Esophagus squamous epithelium (tissue), 5 donors: Measurements from ENCODE around the gene HNF4A. TPM values are rescaled to one million over a fixed set of nuclear protein-coding genes. Genes with fewer than 3 reads are reported as not detected.

Experiments used
- DNase-seq: peaks from one replicate; lab custom pipeline; 2025; lab: John Stamatoyannopoulos, UW
- H3K27ac ChIP-seq, 4 donors: fragments of 200-600 bp; sonication (generic); one replicate each; pipeline ENCODE4 v1.5.1; 2016 to 2019; ENCODE audit warnings: mild to moderate bottlenecking in 1 of 4
- H3K27me3 ChIP-seq, 4 donors: fragments of 200-600 bp; sonication (generic); 1 replicate in 3 of 4; 2 replicates in 1 of 4; pipeline versions ENCODE4 v1.5.1 to v1.6.0; 2017 to 2021; ENCODE audit warnings: antibody characterized with exemption in 1 of 4
- H3K36me3 ChIP-seq, 3 donors: fragments of 200-600 bp; sonication (generic); one replicate each; pipeline ENCODE4 v1.5.1; 2016 to 2019
- H3K4me1 ChIP-seq, 3 donors: fragments of 200-600 bp; sonication (generic); one replicate each; pipeline ENCODE4 v1.5.1; 2017 to 2019
- H3K4me3 ChIP-seq, 4 donors: fragments of 200-600 bp; sonication (generic); 1 replicate in 3 of 4; 2 replicates in 1 of 4; pipeline ENCODE4 v1.5.1; 2016 to 2019; ENCODE audit warnings: mild to moderate bottlenecking in 2 of 4, moderate library complexity in 1 of 4
- H3K9me3 ChIP-seq, 3 donors: fragments of 200-600 bp; sonication (generic); one replicate each; pipeline ENCODE4 v1.5.1; 2016 to 2019
- CTCF ChIP-seq, 6 experiments: fragments of 450-650 bp in 4 of 6; fragments of 200-600 bp in 2 of 6; sonication (generic) in 2 of 6; IDR thresholded peaks; one replicate each; pipeline ENCODE4 v1.5.1; 2016 to 2019; ENCODE audit warnings: antibody characterized with exemption in 6 of 6, mild to moderate bottlenecking in 4 of 6, moderate library complexity in 4 of 6
- POLR2A ChIP-seq, 4 donors: fragments of 450-650 bp; IDR thresholded peaks; one replicate each; pipeline ENCODE4 v1.6.1; 2017; ENCODE audit warnings: antibody characterized with exemption in 4 of 4, mild to moderate bottlenecking in 4 of 4, moderate library complexity in 3 of 4
- WGBS, 2 donors: methylation state at CpG; one replicate each; pipeline ENCODE4 v1.1.5; 2018; 5-methylcytosine and 5-hydroxymethylcytosine counted together
- intact Hi-C: fragments of 100-400 bp; cut with DNase I; formaldehyde crosslinking; loops from one replicate; pipeline ENCODE4 v1.15.0; 2022
- total RNA-seq, 4 donors: library from RNA; depleted of rRNA; stranded (reverse); fragments of >200 nt; gene quantifications; one replicate each; pipeline ENCODE4 v1.1.0, GENCODE V29; 2016
- donor health status: DM: yes; HTN: yes; CAD: no.

Gene HNF4A
- total RNA-seq, 4 donors from 2014 or later, result not detected

GRCh38 chr20:44433751-44434538 is 78.4 kb downstream of the HNF4A start:
- TF ChIP-seq POLR2A (IDR thresholded peaks at IDR 0.05), result no peak
- no peak for TF ChIP-seq CTCF (IDR thresholded peaks at IDR 0.05)
- 59 to 61% methylated on average over 21 to 24 of the region's 24 CpGs for WGBS, 2 donors
- no peaks in the 10 kb centered on the region for H3K4me1 ChIP-seq
- H3K36me3 ChIP-seq, result no peaks in the 10 kb centered on the region
- DNase-seq, result no peak
- intact Hi-C loops, result no loop called here
- H3K4me3 ChIP-seq, result no peak overlapping the region
- H3K27ac ChIP-seq, result no peak overlapping the region
- H3K9me3 ChIP-seq, result no peaks in the 10 kb centered on the region
- peaks cover 0 to 54% (median 0%) of the 10 kb centered on the region in 4 donors for H3K27me3 ChIP-seq

- intact Hi-C loops, result no loop called here
These were observed 80.3 kb downstream of the HNF4A start for GRCh38 chr20:44435630-44436335.

GRCh38 chr20:44436393-44436792 is 80.9 kb downstream of the HNF4A start:
- peaks cover 0 to 40% (median 0%) of the 10 kb centered on the region in 4 donors for H3K27me3 ChIP-seq
- intact Hi-C loops, result no loop called here
- no peaks in the 10 kb centered on the region for H3K36me3 ChIP-seq
- no peak for DNase-seq
- no peaks in the 10 kb centered on the region for H3K4me1 ChIP-seq
- TF ChIP-seq CTCF (IDR thresholded peaks at IDR 0.05) (no peak), POLR2A (IDR thresholded peaks at IDR 0.05) (no peak)
- H3K9me3 ChIP-seq, result no peaks in the 10 kb centered on the region
- no peak overlapping the region for H3K4me3 ChIP-seq
- no peak overlapping the region for H3K27ac ChIP-seq
- WGBS, 2 donors, result 60 to 69% methylated on average over 10 to 12 of the region's 12 CpGs

More at GRCh38 chr20:44435630-44436335, 80.3 kb downstream of the HNF4A start:
- no peaks in the 10 kb centered on the region for H3K4me1 ChIP-seq
- H3K4me3 ChIP-seq, result no peak overlapping the region
- H3K27me3 ChIP-seq, result peaks cover 0 to 46% (median 0%) of the 10 kb centered on the region in 4 donors
- H3K9me3 ChIP-seq, result no peaks in the 10 kb centered on the region
- no peaks in the 10 kb centered on the region for H3K36me3 ChIP-seq
- WGBS, 2 donors, result 57 to 59% methylated on average over 8 to 12 of the region's 12 CpGs
- DNase-seq, result no peak
- TF ChIP-seq CTCF (IDR thresholded peaks at IDR 0.05) (no peak), POLR2A (IDR thresholded peaks at IDR 0.05) (no peak)
- no peak overlapping the region for H3K27ac ChIP-seq

- DNase-seq, result no peak
- peaks cover 0 to 38% (median 0%) of the 10 kb centered on the region in 4 donors for H3K27me3 ChIP-seq
- no peak overlapping the region for H3K27ac ChIP-seq
- WGBS, 2 donors, result 93% methylated on average over 5 of the region's 5 CpGs
- no peaks in the 10 kb centered on the region for H3K4me1 ChIP-seq
- H3K36me3 ChIP-seq, result no peaks in the 10 kb centered on the region
- intact Hi-C loops, result no loop called here
- H3K4me3 ChIP-seq, result no peak overlapping the region
- no peak for TF ChIP-seq CTCF (IDR thresholded peaks at IDR 0.05)
- TF ChIP-seq POLR2A (IDR thresholded peaks at IDR 0.05), result no peak
- H3K9me3 ChIP-seq, result no peaks in the 10 kb centered on the region
These were observed 82.0 kb downstream of the HNF4A start for GRCh38 chr20:44437497-44437896.

- Histone ChIP-seq H3K4me3 (no peak overlapping the region), H3K9me3 (no peaks in the 10 kb centered on the region), H3K27ac (no peak overlapping the region), H3K27me3 (peaks cover 0 to 27% (median 0%) of the 10 kb centered on the region in 4 donors), H3K4me1 (no peaks in the 10 kb centered on the region), H3K36me3 (no peaks in the 10 kb centered on the region)
- intact Hi-C loops, result no loop called here
- no peak for DNase-seq
- WGBS, 2 donors, result 79 to 82% methylated on average over 3 to 4 of the region's 4 CpGs
- TF ChIP-seq POLR2A (IDR thresholded peaks at IDR 0.05) (no peak), CTCF (IDR thresholded peaks at IDR 0.05) (no peak)
These were observed 83.3 kb downstream of the HNF4A start for GRCh38 chr20:44438782-44439181.
